ENCODE data around the gene C19orf53.

GRCh38 chr19:13807421-13808021 lies 33.3 kb downstream of the C19orf53 start:
- TF ChIP-seq CTCF (conservative IDR thresholded peaks at IDR 0.05; ENCODE audit: low read depth in 2 of 2): no peak
- TF ChIP-seq, protein P1, sequence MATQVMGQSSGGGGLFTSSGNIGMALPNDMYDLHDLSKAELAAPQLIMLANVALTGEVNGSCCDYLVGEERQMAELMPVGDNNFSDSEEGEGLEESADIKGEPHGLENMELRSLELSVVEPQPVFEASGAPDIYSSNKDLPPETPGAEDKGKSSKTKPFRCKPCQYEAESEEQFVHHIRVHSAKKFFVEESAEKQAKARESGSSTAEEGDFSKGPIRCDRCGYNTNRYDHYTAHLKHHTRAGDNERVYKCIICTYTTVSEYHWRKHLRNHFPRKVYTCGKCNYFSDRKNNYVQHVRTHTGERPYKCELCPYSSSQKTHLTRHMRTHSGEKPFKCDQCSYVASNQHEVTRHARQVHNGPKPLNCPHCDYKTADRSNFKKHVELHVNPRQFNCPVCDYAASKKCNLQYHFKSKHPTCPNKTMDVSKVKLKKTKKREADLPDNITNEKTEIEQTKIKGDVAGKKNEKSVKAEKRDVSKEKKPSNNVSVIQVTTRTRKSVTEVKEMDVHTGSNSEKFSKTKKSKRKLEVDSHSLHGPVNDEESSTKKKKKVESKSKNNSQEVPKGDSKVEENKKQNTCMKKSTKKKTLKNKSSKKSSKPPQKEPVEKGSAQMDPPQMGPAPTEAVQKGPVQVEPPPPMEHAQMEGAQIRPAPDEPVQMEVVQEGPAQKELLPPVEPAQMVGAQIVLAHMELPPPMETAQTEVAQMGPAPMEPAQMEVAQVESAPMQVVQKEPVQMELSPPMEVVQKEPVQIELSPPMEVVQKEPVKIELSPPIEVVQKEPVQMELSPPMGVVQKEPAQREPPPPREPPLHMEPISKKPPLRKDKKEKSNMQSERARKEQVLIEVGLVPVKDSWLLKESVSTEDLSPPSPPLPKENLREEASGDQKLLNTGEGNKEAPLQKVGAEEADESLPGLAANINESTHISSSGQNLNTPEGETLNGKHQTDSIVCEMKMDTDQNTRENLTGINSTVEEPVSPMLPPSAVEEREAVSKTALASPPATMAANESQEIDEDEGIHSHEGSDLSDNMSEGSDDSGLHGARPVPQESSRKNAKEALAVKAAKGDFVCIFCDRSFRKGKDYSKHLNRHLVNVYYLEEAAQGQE (IDR thresholded peaks at IDR 0.05; ENCODE audit: unreplicated experiment): no peak
- no peak for TF ChIP-seq POLR2AphosphoS5 (IDR thresholded peaks at IDR 0.05; ENCODE audit: low read depth)
- TF ChIP-seq CREB1 (CRISPR knock-in tag; IDR thresholded peaks at IDR 0.05; ENCODE audit: low read depth): no peak
- TF ChIP-seq EZH2 (IDR thresholded peaks at IDR 0.05; ENCODE audit: low read depth, unreplicated experiment): no peak
- TF ChIP-seq EZH2phosphoT487 (IDR thresholded peaks at IDR 0.05; ENCODE audit: unreplicated experiment): no peak
- no peak for TF ChIP-seq STAT1 (IDR thresholded peaks at IDR 0.05; ENCODE audit: unreplicated experiment)
- no peak for TF ChIP-seq ETS1 (IDR thresholded peaks at IDR 0.05)
- no peak for TF ChIP-seq ZNF331 (CRISPR knock-in tag; IDR thresholded peaks at IDR 0.05; ENCODE audit: low read depth)

Data from GM23338 (cell line).